Neuronal stem cell (in vitro differentiated cells): ENCODE data around the gene CENPP.
A peak's percentile ranks its signal among the peaks of the same experiment; 100 is the strongest.

Source experiments
- DNase-seq: peaks from one replicate; pipeline ENCODE4 v3.0.0-alpha.2; 2013; ENCODE audit warnings: low spot score
- H2AFZ ChIP-seq: one replicate; pipeline ENCODE4 v1.6.1; 2013; ENCODE audit warnings: mild to moderate bottlenecking, low read length, inconsistent platforms
- H2AK5ac ChIP-seq: 2 replicates; pipeline ENCODE4 v1.6.1; 2013; ENCODE audit warnings: low read depth, mild to moderate bottlenecking, inconsistent platforms, low read length, moderate library complexity, mixed read lengths
- H2BK120ac ChIP-seq: 2 replicates; pipeline ENCODE4 v1.6.1; 2013; ENCODE audit warnings: low read depth, mild to moderate bottlenecking, inconsistent platforms, low read length, moderate library complexity, mixed read lengths
- H2BK12ac ChIP-seq: one replicate; pipeline ENCODE4 v1.6.1; 2013; ENCODE audit warnings: low read length, inconsistent platforms
- H2BK15ac ChIP-seq: 2 replicates; pipeline ENCODE4 v1.6.1; 2013; ENCODE audit warnings: mild to moderate bottlenecking, low read length, inconsistent platforms, mixed read lengths
- H2BK5ac ChIP-seq: one replicate; pipeline ENCODE4 v1.6.1; 2013; ENCODE audit warnings: inconsistent platforms, mild to moderate bottlenecking, low read length, moderate library complexity
- H3K14ac ChIP-seq: one replicate; pipeline ENCODE4 v1.6.1; 2013; ENCODE audit warnings: low read length, inconsistent platforms
- H3K18ac ChIP-seq: 2 replicates; pipeline ENCODE4 v1.6.1; 2013; ENCODE audit warnings: low read length, inconsistent platforms
- H3K23ac ChIP-seq: 2 replicates; pipeline ENCODE4 v1.6.1; 2013; ENCODE audit warnings: low read depth, mild to moderate bottlenecking, mixed read lengths, low read length, inconsistent platforms; ENCODE audit not compliant: poor library complexity
- H3K27ac ChIP-seq: replicated peaks from 3 replicates; pipeline ENCODE4 v1.5.1; 2013; ENCODE audit warnings: low read length, inconsistent platforms
- H3K27me3 ChIP-seq, 3 experiments: 2 replicates each; pipeline ENCODE4 v1.6.1; 2013; ENCODE audit warnings: low read length in 3 of 3, mild to moderate bottlenecking in 2 of 3, inconsistent platforms in 1 of 3, low read depth in 1 of 3, mixed read lengths in 1 of 3, moderate library complexity in 1 of 3; ENCODE audit not compliant: control insufficient read depth in 3 of 3, insufficient read depth in 3 of 3
- H3K36me3 ChIP-seq, 2 donors: replicated peaks in 1 of 2; 2 replicates each; pipeline ENCODE4 v1.6.1; 2013; ENCODE audit warnings: low read length in 2 of 2; ENCODE audit not compliant: control insufficient read depth in 2 of 2, insufficient read depth in 2 of 2
- H3K4ac ChIP-seq: 2 replicates; pipeline ENCODE4 v1.6.1; 2013; ENCODE audit warnings: inconsistent platforms, mild to moderate bottlenecking, low read length, moderate library complexity
- H3K4me1 ChIP-seq, 2 donors: 1 replicate in 1 of 2; 2 replicates in 1 of 2; pipeline ENCODE4 v1.6.1; 2013; ENCODE audit warnings: low read length in 2 of 2, low read depth in 1 of 2; ENCODE audit not compliant: control insufficient read depth in 2 of 2, insufficient read depth in 1 of 2
- H3K4me2 ChIP-seq: one replicate; pipeline ENCODE4 v1.6.1; 2013; ENCODE audit warnings: mild to moderate bottlenecking, low read length, inconsistent platforms; ENCODE audit not compliant: insufficient read depth, poor library complexity, severe bottlenecking
- H3K4me3 ChIP-seq, 2 donors: 2 replicates each; pipeline ENCODE4 v1.5.1; 2013; ENCODE audit warnings: low read length in 2 of 2, mild to moderate bottlenecking in 2 of 2, inconsistent platforms in 1 of 2, moderate library complexity in 1 of 2
- H3K79me1 ChIP-seq: one replicate; pipeline ENCODE4 v1.6.1; 2013; ENCODE audit warnings: low read depth, mild to moderate bottlenecking, inconsistent platforms, low read length, moderate library complexity
- H3K9ac ChIP-seq: one replicate; pipeline ENCODE4 v1.6.1; 2013; ENCODE audit warnings: mild to moderate bottlenecking, low read depth, low read length, inconsistent platforms; ENCODE audit not compliant: poor library complexity
- H3K9me3 ChIP-seq, 2 donors: replicated peaks in 1 of 2; 2 replicates each; pipeline versions ENCODE3 to v1.6.1; 2013; ENCODE audit warnings: low read length in 2 of 2, mild to moderate bottlenecking in 2 of 2, inconsistent platforms in 1 of 2, low read depth in 1 of 2, mixed read lengths in 1 of 2, moderate library complexity in 1 of 2; ENCODE audit not compliant: control insufficient read depth in 2 of 2, insufficient read depth in 1 of 2
- H4K8ac ChIP-seq: one replicate; pipeline ENCODE4 v1.6.1; 2013; ENCODE audit warnings: low read depth, mild to moderate bottlenecking, inconsistent platforms, low read length, moderate library complexity
- H4K91ac ChIP-seq: one replicate; pipeline ENCODE4 v1.6.1; 2013; ENCODE audit warnings: low read length, low read depth, mild to moderate bottlenecking, inconsistent platforms; ENCODE audit not compliant: poor library complexity
- WGBS, 2 donors: extraction: QIAGEN DNeasy Blood & Tissue Kit; methylation state at CpG; one replicate each; pipeline ENCODE4 v1.1.7; 2013; ENCODE audit warnings: missing lambda C conversion rate in 2 of 2, mixed read lengths in 1 of 2; ENCODE audit not compliant: insufficient read length in 2 of 2, insufficient replicate concordance in 1 of 2; ENCODE audit errors: extremely low coverage in 2 of 2; 5-methylcytosine and 5-hydroxymethylcytosine counted together

Gene CENPP

GRCh38 chr9:92589923-92590322 lies 264.2 kb downstream of the CENPP start:
- no peak overlapping the region for H2BK120ac ChIP-seq
- no peaks in the 10 kb centered on the region for H3K36me3 ChIP-seq
- H3K9me3 ChIP-seq = peaks cover 0 to 3% of the 10 kb centered on the region in 2 donors
- no peaks in the 10 kb centered on the region for H3K27me3 ChIP-seq
- no CpG with 5 or more reads among the region's 1 CpG for WGBS, 2 donors
- H2AFZ ChIP-seq = peak overlapping the region; percentile 8
- DNase-seq = no peak
- no peak overlapping the region for H3K4me3 ChIP-seq
- peaks cover 0 to 7% of the 10 kb centered on the region in 2 donors for H3K4me1 ChIP-seq
- no peak overlapping the region for H3K23ac ChIP-seq
- H2BK5ac ChIP-seq = no peak overlapping the region
- H4K91ac ChIP-seq = no peak overlapping the region
- no peak overlapping the region for H3K18ac ChIP-seq
- H3K14ac ChIP-seq = no peak overlapping the region
- no peak overlapping the region for H3K4ac ChIP-seq
- H4K8ac ChIP-seq = no peak overlapping the region
- no peaks in the 10 kb centered on the region for H3K79me1 ChIP-seq
- no peak overlapping the region for H3K4me2 ChIP-seq
- no peak overlapping the region for H3K9ac ChIP-seq
- no peak overlapping the region for H2AK5ac ChIP-seq
- H2BK15ac ChIP-seq = no peak overlapping the region
- H2BK12ac ChIP-seq = no peak overlapping the region
- H3K27ac ChIP-seq = no peak overlapping the region

- Histone ChIP-seq H2AK5ac (no peak overlapping the region), H3K4me3 (no peak overlapping the region)
Observed at GRCh38 chr9:92590377-92590776, 264.6 kb downstream of the CENPP start.

GRCh38 chr9:92592537-92592936 lies 266.8 kb downstream of the CENPP start:
- no peaks in the 10 kb centered on the region for H3K79me1 ChIP-seq
- no peak overlapping the region for H3K14ac ChIP-seq
- H2BK5ac ChIP-seq = no peak overlapping the region
- no peak overlapping the region for H3K4me3 ChIP-seq
- no peaks in the 10 kb centered on the region for H3K27me3 ChIP-seq
- DNase-seq = no peak
- no peak overlapping the region for H4K8ac ChIP-seq
- H3K4me2 ChIP-seq = no peak overlapping the region
- H3K27ac ChIP-seq = no peak overlapping the region
- no peak overlapping the region for H2BK12ac ChIP-seq
- no peak overlapping the region for H3K18ac ChIP-seq
- no peak overlapping the region for H2BK15ac ChIP-seq
- no CpG with 5 or more reads among the region's 1 CpG for WGBS, 2 donors
- H3K9me3 ChIP-seq = no peaks in the 10 kb centered on the region
- H3K36me3 ChIP-seq = no peaks in the 10 kb centered on the region
- no peak overlapping the region for H2BK120ac ChIP-seq
- H3K4me1 ChIP-seq = peaks cover 0 to 7% of the 10 kb centered on the region in 2 donors
- no peak overlapping the region for H3K4ac ChIP-seq
- no peak overlapping the region for H3K9ac ChIP-seq
- no peak overlapping the region for H2AK5ac ChIP-seq
- no peak overlapping the region for H3K23ac ChIP-seq
- H4K91ac ChIP-seq = no peak overlapping the region
- H2AFZ ChIP-seq = no peak overlapping the region

More at GRCh38 chr9:92590377-92590776, 264.6 kb downstream of the CENPP start:
- H3K4ac ChIP-seq = no peak overlapping the region
- WGBS, 2 donors = no CpG with 5 or more reads among the region's 3 CpGs
- H3K9me3 ChIP-seq = peaks cover 0 to 3% of the 10 kb centered on the region in 2 donors
- H3K4me2 ChIP-seq = no peak overlapping the region
- no peak overlapping the region for H2BK12ac ChIP-seq
- H3K27ac ChIP-seq = no peak overlapping the region
- H3K14ac ChIP-seq = no peak overlapping the region
- H3K23ac ChIP-seq = no peak overlapping the region
- H3K4me1 ChIP-seq = peaks cover 0 to 7% of the 10 kb centered on the region in 2 donors
- H2BK15ac ChIP-seq = no peak overlapping the region
- H3K9ac ChIP-seq = no peak overlapping the region
- no peak overlapping the region for H4K8ac ChIP-seq
- no peak overlapping the region for H2BK120ac ChIP-seq
- no peak for DNase-seq
- H2AFZ ChIP-seq = peak overlapping the region; percentile 8
- H2BK5ac ChIP-seq = no peak overlapping the region
- no peak overlapping the region for H4K91ac ChIP-seq
- no peaks in the 10 kb centered on the region for H3K27me3 ChIP-seq
- H3K18ac ChIP-seq = no peak overlapping the region
- no peaks in the 10 kb centered on the region for H3K36me3 ChIP-seq
- no peaks in the 10 kb centered on the region for H3K79me1 ChIP-seq

- no CpG with 5 or more reads among the region's 7 CpGs for WGBS, 2 donors
- Histone ChIP-seq H4K91ac (no peak overlapping the region), H3K23ac (no peak overlapping the region), H3K79me1 (no peaks in the 10 kb centered on the region), H3K36me3 (no peaks in the 10 kb centered on the region), H3K18ac (peak overlapping the region; percentile 62), H2BK15ac (no peak overlapping the region), H4K8ac (no peak overlapping the region), H3K14ac (no peak overlapping the region), H3K9me3 (no peaks in the 10 kb centered on the region), H3K4me3 (no peak overlapping the region), H3K4me2 (no peak overlapping the region), H3K27ac (no peak overlapping the region), H3K9ac (no peak overlapping the region), H3K27me3 (no peaks in the 10 kb centered on the region), H2AK5ac (no peak overlapping the region), H2AFZ (no peak overlapping the region), H3K4me1 (peaks cover 0 to 7% of the 10 kb centered on the region in 2 donors), H2BK120ac (no peak overlapping the region), H2BK12ac (no peak overlapping the region), H3K4ac (no peak overlapping the region), H2BK5ac (no peak overlapping the region)
- DNase-seq = no peak
Observed at GRCh38 chr9:92592946-92593861, 267.5 kb downstream of the CENPP start.
